ENCODE measurements around the gene CDR2. TPM values are rescaled to one million over a fixed set of nuclear protein-coding genes. Genes with fewer than 3 reads are reported as not detected.
"Not testable (repeated sequence)": the region's sequence is repeated elsewhere in the genome, so short reads cannot be mapped to it uniquely, and the experiment has no call there.

The CDR2 gene
- total RNA-seq, 1 donor from 2014 or later: 42.9 TPM

GRCh38 chr16:22357635-22357971, 16.8 kb downstream of the CDR2 start:
- Mint-ChIP-seq H3K4me3 (ENCODE audit: low read depth) (peak overlapping the region; percentile 68), H3K27me3 (ENCODE audit: low read depth) (no peaks in the 10 kb centered on the region), H3K4me1 (ENCODE audit: low read depth) (peaks cover 56% of the 10 kb centered on the region), H3K27ac (peak overlapping the region; percentile 98), H3K9me3 (no peaks in the 10 kb centered on the region), H3K36me3 (ENCODE audit: low read depth) (peaks cover 54% of the 10 kb centered on the region)
- no peak for DNase-seq (ENCODE audit: low spot score)
- intact Hi-C loops (cut with micrococcal nuclease): loop anchor here (1.0 kb wide), 1 partner anchor 16 kb away; no protein-coding TSS in a partner anchor

GRCh38 chr16:22356930-22357634, 17.3 kb downstream of the CDR2 start:
- Mint-ChIP-seq H3K4me1 (ENCODE audit: low read depth) (peaks cover 57% of the 10 kb centered on the region), H3K27ac (peak overlapping the region; percentile 98), H3K4me3 (ENCODE audit: low read depth) (peak overlapping the region; percentile 68), H3K9me3 (no peaks in the 10 kb centered on the region), H3K27me3 (ENCODE audit: low read depth) (no peaks in the 10 kb centered on the region), H3K36me3 (ENCODE audit: low read depth) (peaks cover 54% of the 10 kb centered on the region)
- no peak for DNase-seq (ENCODE audit: low spot score)
- intact Hi-C loops (cut with micrococcal nuclease): loop anchor here (1.0 kb wide), 1 partner anchor 16 kb away; no protein-coding TSS in a partner anchor

DNA sequence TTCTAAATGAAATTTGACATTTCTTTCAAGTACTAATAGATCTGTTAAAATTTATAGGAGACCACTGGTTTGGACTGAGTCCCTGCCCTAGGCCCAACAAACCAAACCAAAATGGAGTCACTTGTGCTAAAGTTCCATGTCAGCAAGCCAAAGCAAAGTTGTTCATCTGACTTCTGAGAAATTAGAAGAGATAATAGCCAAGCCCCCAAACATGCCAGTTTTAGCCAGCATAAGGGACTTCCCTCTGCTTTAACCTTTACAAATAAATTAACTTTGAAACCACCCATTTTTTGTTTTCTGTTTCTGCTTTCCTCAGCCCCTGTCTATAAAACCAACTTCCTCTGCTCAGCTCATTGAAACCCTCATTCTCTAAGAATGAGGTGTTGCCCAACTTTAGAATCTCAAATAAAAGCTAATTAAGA, 18.9 kb downstream of the CDR2 start:
- Mint-ChIP-seq H3K4me1 (ENCODE audit: low read depth) (peaks cover 54% of the 10 kb centered on the region), H3K27ac (peak overlapping the region; percentile 76), H3K27me3 (ENCODE audit: low read depth) (no peaks in the 10 kb centered on the region), H3K4me3 (ENCODE audit: low read depth) (no peak overlapping the region), H3K9me3 (no peaks in the 10 kb centered on the region), H3K36me3 (ENCODE audit: low read depth) (peaks cover 61% of the 10 kb centered on the region)
- intact Hi-C loops (cut with micrococcal nuclease): no loop called here
- DNase-seq (ENCODE audit: low spot score): no peak

DNA sequence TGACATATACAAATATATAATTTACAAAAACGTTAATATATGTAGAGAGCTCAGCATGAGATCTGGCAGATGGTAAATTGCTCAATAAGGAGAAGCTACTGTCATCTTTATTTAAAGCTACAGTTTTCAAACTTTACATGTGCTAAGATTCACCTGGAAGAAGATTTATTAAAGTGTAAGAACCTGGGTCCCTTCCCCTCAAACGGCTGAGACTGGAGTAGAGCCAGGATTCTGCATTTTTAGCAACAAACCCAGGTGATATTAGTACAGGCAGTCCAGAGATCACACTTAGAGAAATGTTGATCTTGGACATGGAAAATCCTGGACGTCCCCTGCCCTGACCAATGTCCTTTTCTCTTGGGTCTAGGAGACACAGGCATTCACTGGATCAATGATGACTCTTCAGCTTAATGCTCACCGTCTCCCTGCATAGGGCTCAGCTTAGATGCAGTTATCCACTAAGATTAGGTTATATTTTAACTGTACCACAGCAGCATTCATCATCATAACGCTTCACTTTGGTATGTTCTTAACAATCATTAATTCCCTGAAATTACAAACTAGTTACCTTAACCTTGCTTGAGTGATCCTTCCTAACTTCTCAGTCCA, 20.4 kb downstream of the CDR2 start:
- H3K27ac Mint-ChIP-seq: peak overlapping the region; percentile 95
- intact Hi-C loops (cut with micrococcal nuclease): loop anchor here (1.0 kb wide), 2 partner anchors 16 to 20 kb away; partner anchors contain the start of gene CDR2
- no peaks in the 10 kb centered on the region for H3K27me3 Mint-ChIP-seq (ENCODE audit: low read depth)
- no peak overlapping the region for H3K4me3 Mint-ChIP-seq (ENCODE audit: low read depth)
- H3K4me1 Mint-ChIP-seq (ENCODE audit: low read depth): peaks cover 46% of the 10 kb centered on the region
- no peaks in the 10 kb centered on the region for H3K9me3 Mint-ChIP-seq
- peaks cover 65% of the 10 kb centered on the region for H3K36me3 Mint-ChIP-seq (ENCODE audit: low read depth)
- DNase-seq (ENCODE audit: low spot score): no peak

- H3K27me3 Mint-ChIP-seq (ENCODE audit: low read depth): no peaks in the 10 kb centered on the region
- no peaks in the 10 kb centered on the region for H3K9me3 Mint-ChIP-seq
- H3K4me3 Mint-ChIP-seq (ENCODE audit: low read depth): no peak overlapping the region
- peaks cover 72% of the 10 kb centered on the region for H3K36me3 Mint-ChIP-seq (ENCODE audit: low read depth)
- no peak for DNase-seq (ENCODE audit: low spot score)
- peak overlapping the region; percentile 95 for H3K27ac Mint-ChIP-seq
- peaks cover 41% of the 10 kb centered on the region for H3K4me1 Mint-ChIP-seq (ENCODE audit: low read depth)
- intact Hi-C loops (cut with micrococcal nuclease): loop anchor here (1.0 kb wide), 2 partner anchors 17 to 21 kb away; partner anchors contain the start of gene CDR2
Measured at GRCh38 chr16:22353191-22353919, 21.1 kb downstream of the CDR2 start.

DNA sequence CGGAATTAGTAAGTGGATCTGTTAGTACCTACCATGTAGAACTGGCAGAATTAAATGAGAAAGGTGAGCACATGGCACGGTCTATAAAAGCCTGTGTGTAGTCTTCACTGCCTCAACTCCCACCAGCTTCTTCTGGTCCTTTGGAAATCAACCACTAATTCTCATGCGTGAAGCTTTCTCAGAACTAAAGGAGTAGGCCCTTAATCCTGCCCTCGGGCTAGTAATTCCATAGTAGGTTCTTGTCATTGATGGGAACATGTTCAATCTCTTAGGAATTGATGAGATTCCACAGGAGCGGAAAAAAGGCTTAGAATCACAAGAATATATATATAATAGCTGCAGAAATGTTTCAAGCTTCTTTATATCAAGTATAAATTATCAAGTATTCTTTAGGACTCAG, 21.7 kb downstream of the CDR2 start:
- Mint-ChIP-seq H3K9me3 (no peaks in the 10 kb centered on the region), H3K4me3 (ENCODE audit: low read depth) (no peak overlapping the region), H3K27me3 (ENCODE audit: low read depth) (no peaks in the 10 kb centered on the region), H3K36me3 (ENCODE audit: low read depth) (peaks cover 78% of the 10 kb centered on the region), H3K27ac (peak overlapping the region; percentile 95), H3K4me1 (ENCODE audit: low read depth) (peaks cover 35% of the 10 kb centered on the region)
- DNase-seq (ENCODE audit: low spot score): no peak
- intact Hi-C loops (cut with micrococcal nuclease): loop anchor here (1.0 kb wide), 2 partner anchors 18 to 22 kb away; partner anchors contain the start of gene CDR2

GRCh38 chr16:22352140-22352539, 22.3 kb downstream of the CDR2 start:
- H3K4me1 Mint-ChIP-seq (ENCODE audit: low read depth): peaks cover 31% of the 10 kb centered on the region
- no peaks in the 10 kb centered on the region for H3K27me3 Mint-ChIP-seq (ENCODE audit: low read depth)
- no peak overlapping the region for H3K4me3 Mint-ChIP-seq (ENCODE audit: low read depth)
- DNase-seq (ENCODE audit: low spot score): no peak
- H3K9me3 Mint-ChIP-seq: no peaks in the 10 kb centered on the region
- intact Hi-C loops (cut with micrococcal nuclease): no loop called here
- peak overlapping the region; percentile 67 for H3K27ac Mint-ChIP-seq
- peaks cover 79% of the 10 kb centered on the region for H3K36me3 Mint-ChIP-seq (ENCODE audit: low read depth)

GRCh38 chr16:22351017-22351416, 23.4 kb downstream of the CDR2 start:
- H3K27ac Mint-ChIP-seq; intact Hi-C loops (cut with micrococcal nuclease); H3K9me3 Mint-ChIP-seq; H3K4me3 Mint-ChIP-seq (ENCODE audit: low read depth); H3K27me3 Mint-ChIP-seq (ENCODE audit: low read depth); DNase-seq (ENCODE audit: low spot score): not testable (repeated sequence)
- Mint-ChIP-seq H3K36me3 (ENCODE audit: low read depth) (peaks cover 89% of the 10 kb centered on the region), H3K4me1 (ENCODE audit: low read depth) (peaks cover 32% of the 10 kb centered on the region)

DNA sequence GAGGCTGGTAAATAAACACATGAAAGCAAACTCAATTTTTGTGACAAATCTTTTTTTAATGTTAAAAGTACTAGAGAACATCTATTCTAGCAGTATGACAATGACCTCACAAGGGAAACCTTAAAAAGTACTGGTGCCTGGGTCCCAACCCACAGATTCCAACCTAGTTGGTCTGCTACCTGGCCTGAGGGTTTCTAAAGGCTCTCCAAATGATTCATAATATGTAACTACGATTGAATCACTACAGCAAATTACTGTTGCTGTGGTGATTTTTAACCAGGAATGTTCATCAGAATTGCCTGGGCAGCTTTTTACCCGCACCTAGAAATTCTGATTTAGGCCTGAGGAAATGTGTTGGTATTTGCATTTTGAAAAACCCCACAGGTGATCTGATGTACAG, 26.1 kb downstream of the CDR2 start:
- Mint-ChIP-seq H3K27ac (no peak overlapping the region), H3K4me1 (ENCODE audit: low read depth) (peaks cover 10% of the 10 kb centered on the region), H3K9me3 (no peaks in the 10 kb centered on the region), H3K4me3 (ENCODE audit: low read depth) (no peak overlapping the region), H3K27me3 (ENCODE audit: low read depth) (no peaks in the 10 kb centered on the region), H3K36me3 (ENCODE audit: low read depth) (peaks cover 78% of the 10 kb centered on the region)
- intact Hi-C loops (cut with micrococcal nuclease): no loop called here
- no peak for DNase-seq (ENCODE audit: low spot score)

DNA sequence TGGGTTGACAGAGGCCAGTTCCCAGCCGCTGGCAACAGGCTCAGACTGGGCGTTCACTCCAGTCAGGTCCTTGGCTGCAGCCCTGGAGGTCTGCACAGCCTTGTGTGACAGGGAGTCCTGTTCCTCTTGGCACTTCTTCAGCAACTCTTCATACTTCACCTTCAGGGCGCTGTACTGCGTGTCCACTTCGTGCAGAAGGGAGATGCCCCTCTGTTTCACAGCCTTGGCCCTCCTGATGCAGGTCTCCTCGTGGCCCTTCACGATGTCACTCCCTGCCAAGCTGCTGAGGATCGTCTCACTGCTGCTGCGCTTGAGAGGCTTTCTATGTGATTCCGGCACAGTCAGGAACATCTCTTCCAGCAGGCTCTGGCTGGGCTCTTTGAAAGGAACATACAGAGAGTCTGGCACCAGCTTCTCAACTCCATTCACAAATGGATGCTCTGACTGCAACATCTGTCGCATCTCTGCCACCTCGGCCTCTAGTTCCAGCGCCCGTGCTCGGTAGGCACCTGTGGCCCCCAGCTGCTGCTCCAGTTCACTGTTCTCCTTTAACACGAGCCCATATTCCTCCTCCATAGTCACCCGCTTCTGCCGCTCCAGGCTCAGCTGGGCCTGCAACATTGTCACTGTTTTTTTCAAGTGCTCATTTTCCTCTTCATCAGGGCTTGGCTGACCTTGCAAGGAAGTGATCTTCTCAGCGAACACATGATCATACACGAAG, 27.2 kb downstream of the CDR2 start:
- Mint-ChIP-seq H3K36me3 (ENCODE audit: low read depth) (peaks cover 78% of the 10 kb centered on the region), H3K4me3 (ENCODE audit: low read depth) (no peak overlapping the region), H3K27me3 (ENCODE audit: low read depth) (no peaks in the 10 kb centered on the region), H3K9me3 (no peaks in the 10 kb centered on the region), H3K4me1 (ENCODE audit: low read depth) (peaks cover 4% of the 10 kb centered on the region), H3K27ac (no peak overlapping the region)
- DNase-seq (ENCODE audit: low spot score): no peak
- intact Hi-C loops (cut with micrococcal nuclease): no loop called here

GRCh38 chr16:22346483-22346882, 27.9 kb downstream of the CDR2 start:
- Mint-ChIP-seq H3K4me1 (ENCODE audit: low read depth) (peaks cover 6% of the 10 kb centered on the region), H3K27ac (no peak overlapping the region), H3K4me3 (ENCODE audit: low read depth) (no peak overlapping the region), H3K27me3 (ENCODE audit: low read depth) (no peaks in the 10 kb centered on the region), H3K36me3 (ENCODE audit: low read depth) (peaks cover 79% of the 10 kb centered on the region), H3K9me3 (no peaks in the 10 kb centered on the region)
- DNase-seq (ENCODE audit: low spot score): no peak
- intact Hi-C loops (cut with micrococcal nuclease): no loop called here

DNA sequence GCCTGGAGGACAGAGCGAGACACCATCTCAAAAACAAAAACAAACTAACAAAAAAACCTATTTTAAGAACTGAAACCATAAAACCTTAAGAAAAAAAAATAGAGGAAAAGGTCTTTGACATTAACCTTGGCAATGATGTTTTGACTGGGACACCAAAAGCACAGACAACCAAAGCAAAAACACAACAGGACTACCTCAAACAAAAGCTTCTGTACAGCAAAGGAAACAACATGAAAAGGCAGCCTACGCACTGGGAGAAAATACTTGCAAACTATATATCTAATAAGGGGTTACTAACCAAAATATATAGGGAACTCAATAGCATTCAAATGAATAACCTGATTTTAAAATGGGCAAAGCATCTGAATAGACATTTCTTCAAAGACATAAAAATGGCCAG, 32.3 kb downstream of the CDR2 start:
- intact Hi-C loops (cut with micrococcal nuclease): no loop called here
- peak overlapping the region; percentile 61 for H3K27ac Mint-ChIP-seq

More for the DNA sequence above, 32.3 kb downstream of the CDR2 start:
- H3K9me3 Mint-ChIP-seq: peaks cover 22% of the 10 kb centered on the region
- peaks cover 77% of the 10 kb centered on the region for H3K36me3 Mint-ChIP-seq (ENCODE audit: low read depth)
- H3K4me3 Mint-ChIP-seq (ENCODE audit: low read depth): no peak overlapping the region
- no peak for DNase-seq (ENCODE audit: low spot score)
- H3K27me3 Mint-ChIP-seq (ENCODE audit: low read depth): no peaks in the 10 kb centered on the region
- peaks cover 14% of the 10 kb centered on the region for H3K4me1 Mint-ChIP-seq (ENCODE audit: low read depth)

Measured in activated T-helper 2 cell treated with anti-CD3 and anti-CD28 coated beads, Interferon-gamma antibody, Interleukin-2, Interleukin-4, amounts not matched to agents 10 μg/mL and 5 μg/mL and 100 μg/mL, durations not matched to agents 14 hours and 24 hours and 36 hours (primary cell).